GM12864 (cell line): Measurements from ENCODE around the gene CD226.
"Not testable (repeated sequence)": the region's sequence is repeated elsewhere in the genome, so short reads cannot be mapped to it uniquely, and the experiment has no call there.

Experiments
- DNase-seq: peaks from one replicate; pipeline ENCODE4 v3.0.0-alpha.2; 2011; ENCODE audit warnings: low read depth
- H3K4me3 ChIP-seq: 2 replicates; pipeline ENCODE4 v1.5.1; 2011; ENCODE audit warnings: mild to moderate bottlenecking, low read depth, low read length, control low read depth
- CTCF ChIP-seq: IDR thresholded peaks from 2 replicates; pipeline ENCODE4 v1.5.1; 2011; ENCODE audit warnings: low read depth, mild to moderate bottlenecking, moderate library complexity, low read length, control low read depth, inconsistent platforms; ENCODE audit errors: missing control alignments

Gene CD226

DNA sequence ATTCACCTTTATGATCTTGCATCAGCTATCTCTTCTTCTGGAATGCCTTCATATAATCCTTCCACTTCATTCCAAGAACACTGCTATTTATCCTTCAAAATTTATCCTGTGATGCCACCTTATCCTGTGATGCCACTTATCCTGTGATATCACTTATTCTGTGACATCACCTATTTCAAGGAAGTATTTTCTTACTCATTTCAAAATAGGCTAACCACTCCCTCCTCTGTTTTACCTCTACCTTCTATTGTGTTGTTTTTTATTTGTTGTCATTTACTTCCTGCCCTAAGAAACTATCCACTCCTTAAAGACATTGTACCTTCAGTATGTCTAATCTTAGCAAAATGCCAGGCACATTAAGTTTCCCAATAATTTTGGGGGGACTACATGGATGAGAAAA lies 38.8 kb downstream of the CD226 start:
- TF ChIP-seq CTCF: no peak
- H3K4me3 ChIP-seq: no peak overlapping the region
- no peak for DNase-seq

- no peak overlapping the region for H3K4me3 ChIP-seq
- no peak for TF ChIP-seq CTCF
- DNase-seq: no peak
These were observed 40.9 kb downstream of the CD226 start for GRCh38 chr18:69906765-69907164.

DNA sequence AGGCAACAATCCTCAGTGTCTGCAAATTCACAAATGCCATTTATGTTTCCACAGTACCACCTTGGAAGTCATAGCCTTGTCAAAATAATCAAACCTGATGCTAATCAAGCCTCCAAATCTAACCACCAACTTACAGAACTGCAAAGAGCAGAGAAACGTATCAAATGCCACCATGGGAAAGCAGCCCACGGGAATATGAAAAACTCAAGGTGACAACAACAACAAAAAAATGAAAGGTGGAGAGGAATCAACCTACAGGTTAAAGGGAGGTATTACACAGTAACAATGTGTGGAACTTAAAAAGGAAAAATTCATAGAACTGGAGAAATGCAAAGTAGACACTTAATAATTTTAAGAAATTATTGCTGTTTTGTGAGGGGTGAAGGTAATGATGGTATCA lies 46.7 kb downstream of the CD226 start:
- no peak overlapping the region for H3K4me3 ChIP-seq
- no peak for TF ChIP-seq CTCF
- no peak for DNase-seq

GRCh38 chr18:69899154-69899923 lies 48.3 kb downstream of the CD226 start:
- not testable (repeated sequence) for H3K4me3 ChIP-seq, DNase-seq

DNA sequence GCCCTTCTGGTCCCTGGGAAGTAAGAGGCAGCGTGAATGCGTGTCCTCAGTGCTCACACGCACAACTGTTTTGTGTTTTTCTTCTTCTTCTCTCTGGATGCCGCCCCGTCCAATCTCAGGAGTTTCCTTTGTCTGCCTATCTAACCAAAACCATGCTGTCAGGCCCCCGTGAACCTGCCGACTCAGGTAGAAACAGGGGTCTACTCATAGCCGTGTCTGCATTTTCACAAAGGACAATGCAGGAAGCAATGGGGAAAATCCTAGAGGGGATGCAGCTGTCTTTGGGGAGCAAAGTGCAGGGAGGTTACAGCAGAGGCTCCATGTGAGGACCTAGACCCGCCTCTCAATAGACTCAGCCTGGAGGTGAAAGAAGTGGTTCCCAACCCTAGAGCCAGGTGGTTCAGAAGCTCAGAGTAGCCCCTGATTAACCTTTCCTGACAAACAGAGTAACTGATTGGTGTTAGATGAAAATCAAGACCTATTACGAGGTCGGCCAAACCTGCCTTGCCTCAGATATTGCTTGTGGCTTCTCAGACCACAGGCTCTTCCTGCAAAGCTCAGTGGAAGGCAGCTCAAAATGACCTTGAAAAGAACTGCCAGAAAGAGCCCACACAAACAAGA lies 49.3 kb downstream of the CD226 start:
- no peak for DNase-seq

DNA sequence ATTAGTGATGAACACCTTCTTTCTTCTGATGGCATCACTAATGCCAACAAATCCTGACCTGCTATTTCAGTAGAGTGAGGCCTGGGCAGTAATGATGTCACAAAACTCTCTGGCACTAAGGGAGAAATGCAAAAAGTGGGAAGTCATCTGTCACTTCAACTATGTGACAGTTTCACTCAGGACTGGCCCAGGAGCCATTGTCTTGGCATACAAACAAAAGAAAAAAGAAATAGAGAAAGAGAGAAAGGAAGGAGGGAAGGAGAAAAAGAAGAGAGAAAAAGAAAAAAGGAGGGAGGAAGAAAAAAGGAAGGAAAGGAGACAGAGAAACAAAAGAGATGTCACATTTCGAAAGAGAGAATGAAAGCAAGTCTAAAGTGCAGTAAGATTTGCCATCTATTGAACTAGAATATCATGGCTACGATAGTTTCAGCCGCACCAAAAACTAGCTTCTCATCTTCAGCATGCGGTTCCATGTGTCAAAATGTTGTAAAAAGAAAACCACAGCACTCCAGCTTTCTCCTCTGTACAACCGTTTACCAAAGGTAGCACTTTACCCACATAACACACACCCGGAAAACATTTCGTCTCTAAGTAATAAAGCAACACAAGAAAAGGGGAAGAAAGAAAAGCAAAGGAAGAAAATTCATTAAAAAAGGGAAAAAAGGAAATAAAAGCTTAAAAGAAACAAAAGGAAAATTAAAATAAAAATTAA lies 50.1 kb downstream of the CD226 start:
- peak; percentile 41 for DNase-seq
- no peak overlapping the region for H3K4me3 ChIP-seq
- no peak for TF ChIP-seq CTCF

More for the DNA sequence above, 49.3 kb downstream of the CD226 start:
- TF ChIP-seq CTCF: no peak
- H3K4me3 ChIP-seq: no peak overlapping the region
